Activated naive CD4-positive, alpha-beta T cell treated with anti-CD3 and anti-CD28 coated beads, Interleukin-2, amount 10 ng/mL, durations not matched to agents 7 days and 5 days (primary cell): ENCODE measurements around the gene PLAAT4.

Source experiments
- CTCF ChIA-PET: fragments of 350-600 bp; sonication (Branson Sonifier 250); formaldehyde crosslinking; loops from one replicate; lab custom pipeline; 2021; ENCODE audit warnings: antibody characterized with exemption; lab: Charles Lee
- DNase-seq: peaks from one replicate; pipeline ENCODE4 v3.0.0-alpha.2; 2020
- H3K27ac Mint-ChIP-seq: one replicate; pipeline ENCODE4 v1.8.0; 2021; ENCODE audit warnings: mild to moderate bottlenecking, moderate library complexity, mixed read lengths
- H3K27me3 Mint-ChIP-seq: one replicate; pipeline ENCODE4 v1.8.0; 2021; ENCODE audit warnings: mild to moderate bottlenecking, mixed read lengths
- H3K36me3 Mint-ChIP-seq: one replicate; pipeline ENCODE4 v1.8.0; 2021; ENCODE audit warnings: mixed read lengths
- H3K4me1 Mint-ChIP-seq: one replicate; pipeline ENCODE4 v1.8.0; 2021; ENCODE audit warnings: mixed read lengths
- H3K4me3 Mint-ChIP-seq: one replicate; pipeline ENCODE4 v1.8.0; 2021; ENCODE audit warnings: mild to moderate bottlenecking, moderate library complexity, mixed read lengths
- H3K9me3 Mint-ChIP-seq: one replicate; pipeline ENCODE4 v1.8.0; 2021; ENCODE audit warnings: mixed read lengths

Gene PLAAT4

GRCh38 chr11:63536669-63537292 lies at the start of gene PLAAT4:
Gene PLAAT4 (plus strand): TSS chr11:63536808. CDS start chr11:63536869, 61 bp downstream.
- DNase-seq: peak; percentile 64
- peaks cover 75% of the 10 kb centered on the region for H3K4me1 Mint-ChIP-seq

GRCh38 chr11:63488789-63489188 lies 47.8 kb upstream of the PLAAT4 start:
- no peak overlapping the region for H3K27ac Mint-ChIP-seq
- no peaks in the 10 kb centered on the region for H3K36me3 Mint-ChIP-seq
- H3K4me1 Mint-ChIP-seq: peaks cover 13% of the 10 kb centered on the region
- CTCF ChIA-PET: interaction anchor here (1.3 to 1.9 kb wide), 2 partner anchors 9 to 147 kb away, joined by 5 to 9 read pairs; no protein-coding TSS in a partner anchor
- peaks cover 70% of the 10 kb centered on the region for H3K27me3 Mint-ChIP-seq
- no peak overlapping the region for H3K4me3 Mint-ChIP-seq
- peaks cover 9% of the 10 kb centered on the region for H3K9me3 Mint-ChIP-seq
- DNase-seq: no peak

More at GRCh38 chr11:63536669-63537292, at the start of gene PLAAT4:
- Mint-ChIP-seq H3K9me3 (no peaks in the 10 kb centered on the region), H3K27ac (peak within 1 kb of the TSS; percentile 87), H3K4me3 (peak within 1 kb of the TSS; percentile 82), H3K27me3 (no peaks in the 10 kb centered on the region), H3K36me3 (peaks cover 20% of the 10 kb centered on the region)
- CTCF ChIA-PET: interaction anchor here (0.6 to 2.5 kb wide), 12 partner anchors 15 to 513 kb away, joined by 3 to 15 read pairs (median 4); no protein-coding TSS in a partner anchor

- DNase-seq: no peak
- no peaks in the 10 kb centered on the region for H3K36me3 Mint-ChIP-seq
- CTCF ChIA-PET: interaction anchor here (1.3 to 1.9 kb wide), 3 partner anchors 10 to 149 kb away, joined by 3 to 9 read pairs (median 5); no protein-coding TSS in a partner anchor
- peaks cover 61% of the 10 kb centered on the region for H3K27me3 Mint-ChIP-seq
- peaks cover 7% of the 10 kb centered on the region for H3K9me3 Mint-ChIP-seq
- H3K27ac Mint-ChIP-seq: no peak overlapping the region
- H3K4me3 Mint-ChIP-seq: no peak overlapping the region
- H3K4me1 Mint-ChIP-seq: peaks cover 13% of the 10 kb centered on the region
These were observed 46.7 kb upstream of the PLAAT4 start for GRCh38 chr11:63489879-63490278.

GRCh38 chr11:63490551-63491239 lies 45.9 kb upstream of the PLAAT4 start, which contains the start of gene PLAAT5:
Gene PLAAT5 (minus strand): TSS chr11:63491167. CDS start chr11:63491034, 133 bp downstream.
- Mint-ChIP-seq H3K27me3 (peaks cover 58% of the 10 kb centered on the region), H3K4me3 (peak within 1 kb of the TSS; percentile 65), H3K27ac (no peak within 1 kb of the TSS), H3K9me3 (peaks cover under 1% of the 10 kb centered on the region), H3K4me1 (peaks cover 13% of the 10 kb centered on the region), H3K36me3 (no peaks in the 10 kb centered on the region)
- CTCF ChIA-PET: interaction anchor here (0.6 to 1.6 kb wide), 3 partner anchors 64 to 148 kb away, joined by 3 to 5 read pairs (median 3); no protein-coding TSS in a partner anchor
- DNase-seq: no peak

- peak overlapping the region; percentile 65 for H3K4me3 Mint-ChIP-seq
- peaks cover 53% of the 10 kb centered on the region for H3K27me3 Mint-ChIP-seq
- peaks cover 13% of the 10 kb centered on the region for H3K4me1 Mint-ChIP-seq
- no peaks in the 10 kb centered on the region for H3K36me3 Mint-ChIP-seq
- H3K27ac Mint-ChIP-seq: no peak overlapping the region
- DNase-seq: no peak
- CTCF ChIA-PET: interaction anchor here (0.8 to 1.6 kb wide), 3 partner anchors 12 to 148 kb away, joined by 3 to 6 read pairs (median 5); no protein-coding TSS in a partner anchor
- H3K9me3 Mint-ChIP-seq: no peaks in the 10 kb centered on the region
These were observed 45.4 kb upstream of the PLAAT4 start for GRCh38 chr11:63491240-63491587.

GRCh38 chr11:63491636-63492372 lies 44.8 kb upstream of the PLAAT4 start:
- CTCF ChIA-PET: interaction anchor here (0.7 to 1.6 kb wide), 4 partner anchors 13 to 147 kb away, joined by 3 to 6 read pairs (median 4); no protein-coding TSS in a partner anchor
- H3K9me3 Mint-ChIP-seq: no peaks in the 10 kb centered on the region
- peaks cover 50% of the 10 kb centered on the region for H3K27me3 Mint-ChIP-seq
- no peak for DNase-seq
- H3K27ac Mint-ChIP-seq: no peak overlapping the region
- no peaks in the 10 kb centered on the region for H3K36me3 Mint-ChIP-seq
- H3K4me3 Mint-ChIP-seq: no peak overlapping the region
- H3K4me1 Mint-ChIP-seq: peaks cover 13% of the 10 kb centered on the region

- Mint-ChIP-seq H3K36me3 (no peaks in the 10 kb centered on the region), H3K4me3 (no peak overlapping the region), H3K9me3 (no peaks in the 10 kb centered on the region), H3K4me1 (peaks cover 13% of the 10 kb centered on the region), H3K27ac (no peak overlapping the region), H3K27me3 (peaks cover 50% of the 10 kb centered on the region)
- DNase-seq: no peak
- CTCF ChIA-PET: no interaction called here
These were observed 44.2 kb upstream of the PLAAT4 start for GRCh38 chr11:63492441-63492840.

- CTCF ChIA-PET: no interaction called here
- Mint-ChIP-seq H3K4me1 (peaks cover 13% of the 10 kb centered on the region), H3K27me3 (peaks cover 47% of the 10 kb centered on the region)
These were observed 43.5 kb upstream of the PLAAT4 start for GRCh38 chr11:63493127-63493526.

GRCh38 chr11:63494975-63495374 lies 41.6 kb upstream of the PLAAT4 start:
- Mint-ChIP-seq H3K27me3 (peaks cover 48% of the 10 kb centered on the region), H3K27ac (no peak overlapping the region), H3K4me3 (no peak overlapping the region), H3K9me3 (peaks cover 9% of the 10 kb centered on the region), H3K36me3 (no peaks in the 10 kb centered on the region), H3K4me1 (peaks cover 13% of the 10 kb centered on the region)
- CTCF ChIA-PET: no interaction called here
- no peak for DNase-seq

More at GRCh38 chr11:63493127-63493526, 43.5 kb upstream of the PLAAT4 start:
- no peak overlapping the region for H3K27ac Mint-ChIP-seq
- H3K9me3 Mint-ChIP-seq: no peaks in the 10 kb centered on the region
- H3K4me3 Mint-ChIP-seq: no peak overlapping the region
- H3K36me3 Mint-ChIP-seq: no peaks in the 10 kb centered on the region
- DNase-seq: no peak

GRCh38 chr11:63499874-63500273 lies 36.7 kb upstream of the PLAAT4 start:
- H3K27ac Mint-ChIP-seq: no peak overlapping the region
- peaks cover 16% of the 10 kb centered on the region for H3K27me3 Mint-ChIP-seq
- peaks cover 10% of the 10 kb centered on the region for H3K36me3 Mint-ChIP-seq
- H3K4me1 Mint-ChIP-seq: peaks cover 10% of the 10 kb centered on the region
- CTCF ChIA-PET: no interaction called here
- no peak for DNase-seq
- peaks cover 27% of the 10 kb centered on the region for H3K9me3 Mint-ChIP-seq
- H3K4me3 Mint-ChIP-seq: no peak overlapping the region

- no peak for DNase-seq
These were observed 35.4 kb upstream of the PLAAT4 start for GRCh38 chr11:63501236-63501635.

GRCh38 chr11:63502252-63502820 lies 34.3 kb upstream of the PLAAT4 start:
- Mint-ChIP-seq H3K36me3 (peaks cover 10% of the 10 kb centered on the region), H3K9me3 (peaks cover 27% of the 10 kb centered on the region), H3K4me1 (peaks cover 10% of the 10 kb centered on the region), H3K27ac (no peak overlapping the region), H3K4me3 (no peak overlapping the region), H3K27me3 (peaks cover 15% of the 10 kb centered on the region)
- DNase-seq: no peak
- CTCF ChIA-PET: no interaction called here

More at GRCh38 chr11:63501236-63501635, 35.4 kb upstream of the PLAAT4 start:
- no peak overlapping the region for H3K27ac Mint-ChIP-seq
- CTCF ChIA-PET: no interaction called here
- H3K9me3 Mint-ChIP-seq: peaks cover 27% of the 10 kb centered on the region
- H3K36me3 Mint-ChIP-seq: peaks cover 10% of the 10 kb centered on the region
- H3K27me3 Mint-ChIP-seq: peaks cover 15% of the 10 kb centered on the region
- H3K4me3 Mint-ChIP-seq: no peak overlapping the region
- peaks cover 10% of the 10 kb centered on the region for H3K4me1 Mint-ChIP-seq

GRCh38 chr11:63503492-63503891 lies 33.1 kb upstream of the PLAAT4 start:
- CTCF ChIA-PET: no interaction called here
- Mint-ChIP-seq H3K4me1 (peaks cover 10% of the 10 kb centered on the region), H3K4me3 (no peak overlapping the region), H3K27ac (no peak overlapping the region), H3K36me3 (peaks cover 10% of the 10 kb centered on the region), H3K9me3 (peaks cover 27% of the 10 kb centered on the region), H3K27me3 (peaks cover 15% of the 10 kb centered on the region)
- DNase-seq: no peak
